NT2/D1 (cell line): ENCODE results near the gene NPM3.

Source experiments
- DNase-seq: peaks from one replicate; pipeline ENCODE4 v3.0.0-alpha.2; 2011; ENCODE audit warnings: low read depth, low spot score
- H3K27me3 ChIP-seq: 2 replicates; pipeline ENCODE4 v1.6.0; 2011; ENCODE audit warnings: mild to moderate bottlenecking; ENCODE audit not compliant: insufficient read length, insufficient read depth
- H3K36me3 ChIP-seq: 2 replicates; pipeline ENCODE4 v1.6.1; 2011; ENCODE audit warnings: mild to moderate bottlenecking, low read length, mixed read lengths; ENCODE audit not compliant: insufficient read depth, insufficient read length
- H3K4me1 ChIP-seq: 2 replicates; pipeline ENCODE4 v1.5.1; 2011; ENCODE audit not compliant: insufficient read depth, insufficient read length
- H3K4me3 ChIP-seq: 2 replicates; pipeline ENCODE4 v1.5.1; 2011; ENCODE audit warnings: low read depth; ENCODE audit not compliant: insufficient read length
- H3K9ac ChIP-seq: 2 replicates; pipeline ENCODE4 v1.6.0; 2011; ENCODE audit warnings: low read depth; ENCODE audit not compliant: insufficient read length
- H3K9me3 ChIP-seq: 2 replicates; pipeline ENCODE4 v1.5.1; 2011; ENCODE audit warnings: mild to moderate bottlenecking, low read length; ENCODE audit not compliant: insufficient read depth
- SUZ12 ChIP-seq: IDR thresholded peaks from 2 replicates; pipeline ENCODE4 v1.6.1; 2011; ENCODE audit not compliant: insufficient read length, insufficient read depth; ENCODE audit errors: extremely low read depth
- YY1 ChIP-seq: IDR thresholded peaks from 2 replicates; pipeline ENCODE4 v1.6.1; 2011; ENCODE audit not compliant: insufficient read length, insufficient read depth
- ZNF274 ChIP-seq: IDR thresholded peaks from 2 replicates; pipeline ENCODE4 v1.6.1; 2011; ENCODE audit warnings: mild to moderate bottlenecking, low read depth, low read length

NPM3 gene

GRCh38 chr10:101772017-101772894 lies 11.0 kb downstream of the NPM3 start:
- Histone ChIP-seq H3K27me3 (peaks cover 60% of the 10 kb centered on the region), H3K9ac (no peak overlapping the region), H3K9me3 (no peaks in the 10 kb centered on the region), H3K36me3 (no peaks in the 10 kb centered on the region), H3K4me3 (no peak overlapping the region), H3K4me1 (peaks cover 4% of the 10 kb centered on the region)
- TF ChIP-seq SUZ12 (no peak), ZNF274 (no peak), YY1 (no peak)
- DNase-seq, result no peak

- Histone ChIP-seq H3K9ac (no peak overlapping the region), H3K4me1 (peaks cover 4% of the 10 kb centered on the region), H3K4me3 (no peak overlapping the region), H3K36me3 (no peaks in the 10 kb centered on the region), H3K27me3 (peaks cover 51% of the 10 kb centered on the region), H3K9me3 (no peaks in the 10 kb centered on the region)
- TF ChIP-seq YY1, result no peak
- no peak for TF ChIP-seq ZNF274
- TF ChIP-seq SUZ12, result no peak
- DNase-seq, result no peak
Measured at GRCh38 chr10:101771380-101771779, 11.9 kb downstream of the NPM3 start.

- H3K36me3 ChIP-seq, result no peaks in the 10 kb centered on the region
- no peak overlapping the region for H3K9ac ChIP-seq
- no peak for TF ChIP-seq SUZ12
- no peak for TF ChIP-seq ZNF274
- TF ChIP-seq YY1, result no peak
- no peaks in the 10 kb centered on the region for H3K9me3 ChIP-seq
- H3K27me3 ChIP-seq, result peaks cover 49% of the 10 kb centered on the region
- DNase-seq, result no peak
- H3K4me3 ChIP-seq, result no peak overlapping the region
- peaks cover 4% of the 10 kb centered on the region for H3K4me1 ChIP-seq
Measured at GRCh38 chr10:101770331-101771215, 12.7 kb downstream of the NPM3 start.

GRCh38 chr10:101769541-101770180 lies 13.6 kb downstream of the NPM3 start:
- Histone ChIP-seq H3K9ac (no peak overlapping the region), H3K9me3 (no peaks in the 10 kb centered on the region), H3K36me3 (no peaks in the 10 kb centered on the region), H3K4me1 (peaks cover 4% of the 10 kb centered on the region), H3K27me3 (peaks cover 48% of the 10 kb centered on the region), H3K4me3 (no peak overlapping the region)
- TF ChIP-seq SUZ12 (no peak), YY1 (no peak), ZNF274 (no peak)
- DNase-seq, result no peak

- H3K4me3 ChIP-seq, result no peak overlapping the region
- peaks cover 4% of the 10 kb centered on the region for H3K4me1 ChIP-seq
- H3K9me3 ChIP-seq, result no peaks in the 10 kb centered on the region
- TF ChIP-seq ZNF274, result no peak
- TF ChIP-seq SUZ12, result no peak
- TF ChIP-seq YY1, result no peak
- no peak for DNase-seq
- H3K27me3 ChIP-seq, result peaks cover 41% of the 10 kb centered on the region
- no peak overlapping the region for H3K9ac ChIP-seq
- H3K36me3 ChIP-seq, result no peaks in the 10 kb centered on the region
Measured at GRCh38 chr10:101768791-101769170, 14.5 kb downstream of the NPM3 start.

- no peak overlapping the region for H3K4me3 ChIP-seq
- H3K27me3 ChIP-seq, result peaks cover 34% of the 10 kb centered on the region
- H3K9ac ChIP-seq, result no peak overlapping the region
- H3K9me3 ChIP-seq, result no peaks in the 10 kb centered on the region
- peaks cover 4% of the 10 kb centered on the region for H3K4me1 ChIP-seq
- DNase-seq, result no peak
- TF ChIP-seq ZNF274, result no peak
- no peak for TF ChIP-seq SUZ12
- no peak for TF ChIP-seq YY1
- no peaks in the 10 kb centered on the region for H3K36me3 ChIP-seq
Measured at GRCh38 chr10:101767966-101768790, 15.1 kb downstream of the NPM3 start.
